GM13976 (cell line): ENCODE measurements around the gene NEK9.

Source experiments
- DNase-seq: peaks from one replicate; pipeline ENCODE4 v3.0.0; 2012; ENCODE audit warnings: low spot score
- CTCF ChIP-seq: IDR thresholded peaks from 2 replicates; pipeline ENCODE4 v1.5.1; 2012; ENCODE audit warnings: borderline replicate concordance, mild to moderate bottlenecking; ENCODE audit not compliant: insufficient read depth; ENCODE audit errors: extremely low read depth, missing control alignments, control extremely low read depth
- in situ Hi-C: fragments of 300-500 bp; cut with MboI; formaldehyde crosslinking; loops from one replicate; pipeline ENCODE4 v1.12.0; 2022; ENCODE audit warnings: low sequenced_read_pairs, mixed read lengths, inconsistent platforms; ENCODE audit not compliant: unreplicated experiment

The NEK9 gene

GRCh38 chr14:75060420-75060819, 66.4 kb downstream of the NEK9 start:
- in situ Hi-C loops, result no loop called here
- TF ChIP-seq CTCF, result no peak
- DNase-seq, result no peak

- no peak for DNase-seq
- TF ChIP-seq CTCF, result no peak
- in situ Hi-C loops, result no loop called here
These were observed 67.2 kb downstream of the NEK9 start for GRCh38 chr14:75059642-75060041.

GRCh38 chr14:75054421-75054820, 72.4 kb downstream of the NEK9 start:
- in situ Hi-C loops, result no loop called here
- no peak for TF ChIP-seq CTCF
- no peak for DNase-seq

GRCh38 chr14:75053396-75054291, 73.2 kb downstream of the NEK9 start:
- in situ Hi-C loops, result no loop called here
- no peak for DNase-seq
- no peak for TF ChIP-seq CTCF

GRCh38 chr14:75051556-75051899, 75.3 kb downstream of the NEK9 start:
- no peak for TF ChIP-seq CTCF
- DNase-seq, result no peak
- in situ Hi-C loops, result no loop called here

- peak; percentile 91 for DNase-seq
- no peak for TF ChIP-seq CTCF
- in situ Hi-C loops, result no loop called here
These were observed 75.8 kb downstream of the NEK9 start, which contains the start of gene MLH3 for GRCh38 chr14:75050852-75051555. Gene MLH3 (minus strand): TSS chr14:75051467. CDS start chr14:75049655, 1,812 bp downstream.
